NT2/D1 (cell line): Measurements from ENCODE around the gene STIM2.

Experiments
- SUZ12 ChIP-seq: IDR thresholded peaks from 2 replicates; pipeline ENCODE4 v1.6.1; 2011; ENCODE audit not compliant: insufficient read length, insufficient read depth; ENCODE audit errors: extremely low read depth
- YY1 ChIP-seq: IDR thresholded peaks from 2 replicates; pipeline ENCODE4 v1.6.1; 2011; ENCODE audit not compliant: insufficient read length, insufficient read depth
- ZNF274 ChIP-seq: IDR thresholded peaks from 2 replicates; pipeline ENCODE4 v1.6.1; 2011; ENCODE audit warnings: mild to moderate bottlenecking, low read depth, low read length

- TF ChIP-seq SUZ12: no peak
- TF ChIP-seq YY1: no peak
- TF ChIP-seq ZNF274: no peak
Observed at GRCh38 chr4:26860922-26861433, 337 bp downstream of the STIM2 start.
